HEK293 (cell line): Measurements from ENCODE around the gene DIS3L2.

ENCODE experiments used
- CTCF ChIP-seq: fragments of 450-650 bp; formaldehyde crosslinking; IDR thresholded peaks from 2 replicates; pipeline ENCODE4 v1.5.1; 2016; ENCODE audit warnings: missing biosample characterization, missing genetic modification characterization
- KLF10 ChIP-seq: fragments of 450-650 bp; IDR thresholded peaks from 2 replicates; pipeline ENCODE4 v1.5.1; 2018; ENCODE audit warnings: missing biosample characterization, mild to moderate bottlenecking, missing genetic modification characterization
- REST ChIP-seq: fragments of 450-650 bp; formaldehyde crosslinking; IDR thresholded peaks from 2 replicates; pipeline ENCODE4 v1.5.1; 2016; ENCODE audit warnings: missing biosample characterization, missing genetic modification characterization
- ZBTB10 ChIP-seq: fragments of 450-650 bp; formaldehyde crosslinking; IDR thresholded peaks from 2 replicates; pipeline ENCODE4 v1.5.1; 2016; ENCODE audit warnings: missing biosample characterization, missing genetic modification characterization
- ZBTB21 ChIP-seq: fragments of 450-650 bp; formaldehyde crosslinking; IDR thresholded peaks from 2 replicates; pipeline ENCODE4 v1.5.1; 2017; ENCODE audit warnings: missing biosample characterization, missing genetic modification characterization
- ZBTB7A ChIP-seq: fragments of 450-650 bp; formaldehyde crosslinking; IDR thresholded peaks from 2 replicates; pipeline ENCODE4 v1.5.1; 2016; ENCODE audit warnings: low read depth, missing biosample characterization, missing genetic modification characterization
- ZNF335 ChIP-seq: fragments of 450-650 bp; formaldehyde crosslinking; conservative IDR thresholded peaks from 2 replicates; pipeline ENCODE4 v1.5.1; 2016; ENCODE audit warnings: missing biosample characterization, missing genetic modification characterization
- ZNF426 ChIP-seq: fragments of 450-650 bp; formaldehyde crosslinking; IDR thresholded peaks from 2 replicates; pipeline ENCODE4 v1.5.1; 2017; ENCODE audit warnings: missing biosample characterization, missing genetic modification characterization, mild to moderate bottlenecking, inconsistent platforms, moderate library complexity
- ZNF580 ChIP-seq: fragments of 450-650 bp; formaldehyde crosslinking; IDR thresholded peaks from 2 replicates; pipeline ENCODE4 v1.5.1; 2016; ENCODE audit warnings: missing biosample characterization, missing genetic modification characterization
- ZNF658 ChIP-seq: fragments of 450-650 bp; formaldehyde crosslinking; IDR thresholded peaks from 2 replicates; pipeline ENCODE4; 2016; ENCODE audit warnings: missing biosample characterization, missing genetic modification characterization
- ZNF660 ChIP-seq: fragments of 450-650 bp; IDR thresholded peaks from 2 replicates; pipeline ENCODE4 v1.5.1; 2018; ENCODE audit warnings: missing biosample characterization, mild to moderate bottlenecking, missing genetic modification characterization
- ZNF76 ChIP-seq: fragments of 450-650 bp; formaldehyde crosslinking; IDR thresholded peaks from 2 replicates; pipeline ENCODE4; 2016; ENCODE audit warnings: low read depth, missing biosample characterization, missing genetic modification characterization, borderline replicate concordance
- ZNF791 ChIP-seq: fragments of 450-650 bp; formaldehyde crosslinking; IDR thresholded peaks from 2 replicates; pipeline ENCODE4 v1.5.1; 2016; ENCODE audit warnings: missing biosample characterization, missing genetic modification characterization

- TF ChIP-seq CTCF (tag by site-specific recombination) (no peak), ZBTB21 (tag by site-specific recombination) (no peak), KLF10 (tag by site-specific recombination) (no peak), ZNF76 (no peak), ZBTB7A (tag by site-specific recombination) (no peak), ZNF660 (no peak), ZNF658 (tag by site-specific recombination) (no peak), ZNF426 (tag by site-specific recombination) (no peak), ZNF580 (tag by site-specific recombination) (no peak), ZNF335 (tag by site-specific recombination) (no peak), ZBTB10 (tag by site-specific recombination) (no peak), REST (tag by site-specific recombination) (no peak), ZNF791 (tag by site-specific recombination) (no peak)
Observed at GRCh38 chr2:232377319-232377718, 415.8 kb downstream of the DIS3L2 start.
